Ishikawa (cell line): ENCODE measurements around the gene CCNDBP1.

Source experiments
- CEBPB ChIP-seq: IDR thresholded peaks from 2 replicates; pipeline ENCODE4 v1.6.1; 2012
- CREB1 ChIP-seq: IDR thresholded peaks from 2 replicates; pipeline ENCODE4 v1.6.1; 2012; ENCODE audit warnings: low read depth
- EGR1 ChIP-seq: IDR thresholded peaks from 2 replicates; pipeline ENCODE4 v1.6.1; 2012
- EP300 ChIP-seq: IDR thresholded peaks from 2 replicates; pipeline ENCODE4 v1.6.1; 2012; ENCODE audit warnings: borderline replicate concordance
- FOXM1 ChIP-seq: IDR thresholded peaks from 2 replicates; pipeline ENCODE4 v1.6.1; 2012; ENCODE audit warnings: low read depth, borderline replicate concordance
- MAX ChIP-seq: IDR thresholded peaks from 2 replicates; pipeline ENCODE4 v1.6.1; 2012
- NFIC ChIP-seq: IDR thresholded peaks from 2 replicates; pipeline ENCODE4 v1.6.1; 2012
- RAD21 ChIP-seq: IDR thresholded peaks from 2 replicates; pipeline ENCODE4 v1.6.1; 2012; ENCODE audit warnings: low read depth
- REST ChIP-seq: IDR thresholded peaks from 2 replicates; pipeline ENCODE4 v1.6.1; 2012; ENCODE audit warnings: low read depth, mild to moderate bottlenecking
- TAF1 ChIP-seq: IDR thresholded peaks from 2 replicates; pipeline ENCODE4 v1.6.1; 2012; ENCODE audit warnings: low read depth, mild to moderate bottlenecking
- TCF12 ChIP-seq: IDR thresholded peaks from 2 replicates; pipeline ENCODE4 v1.6.1; 2012; ENCODE audit warnings: low read depth
- TEAD4 ChIP-seq: IDR thresholded peaks from 2 replicates; pipeline ENCODE4 v1.6.1; 2012
- YY1 ChIP-seq: IDR thresholded peaks from 2 replicates; pipeline ENCODE4 v1.6.1; 2012; ENCODE audit warnings: low read depth
- ZBTB7A ChIP-seq: IDR thresholded peaks from 2 replicates; pipeline ENCODE4 v1.6.1; 2012; ENCODE audit warnings: low read depth

GRCh38 chr15:43198992-43199391 is 13.8 kb downstream of the CCNDBP1 start:
- no peak for TF ChIP-seq TEAD4
- no peak for TF ChIP-seq EP300
- no peak for TF ChIP-seq EGR1
- no peak for TF ChIP-seq TAF1
- no peak for TF ChIP-seq CREB1
- no peak for TF ChIP-seq RAD21
- TF ChIP-seq REST: no peak
- no peak for TF ChIP-seq YY1
- TF ChIP-seq CEBPB: no peak
- no peak for TF ChIP-seq TCF12
- no peak for TF ChIP-seq FOXM1
- TF ChIP-seq MAX: no peak
- no peak for TF ChIP-seq ZBTB7A
- no peak for TF ChIP-seq NFIC
